HG03045 (cell line): Measurements from ENCODE around the gene PDGFB.

Source experiments
- ATAC-seq: cut with Tn5 transposase; IDR thresholded peaks from one replicate; pipeline ENCODE4 v1.9.1; 2021; ENCODE audit warnings: mild to moderate bottlenecking, moderate library complexity; ENCODE audit not compliant: unreplicated experiment

Gene PDGFB

DNA sequence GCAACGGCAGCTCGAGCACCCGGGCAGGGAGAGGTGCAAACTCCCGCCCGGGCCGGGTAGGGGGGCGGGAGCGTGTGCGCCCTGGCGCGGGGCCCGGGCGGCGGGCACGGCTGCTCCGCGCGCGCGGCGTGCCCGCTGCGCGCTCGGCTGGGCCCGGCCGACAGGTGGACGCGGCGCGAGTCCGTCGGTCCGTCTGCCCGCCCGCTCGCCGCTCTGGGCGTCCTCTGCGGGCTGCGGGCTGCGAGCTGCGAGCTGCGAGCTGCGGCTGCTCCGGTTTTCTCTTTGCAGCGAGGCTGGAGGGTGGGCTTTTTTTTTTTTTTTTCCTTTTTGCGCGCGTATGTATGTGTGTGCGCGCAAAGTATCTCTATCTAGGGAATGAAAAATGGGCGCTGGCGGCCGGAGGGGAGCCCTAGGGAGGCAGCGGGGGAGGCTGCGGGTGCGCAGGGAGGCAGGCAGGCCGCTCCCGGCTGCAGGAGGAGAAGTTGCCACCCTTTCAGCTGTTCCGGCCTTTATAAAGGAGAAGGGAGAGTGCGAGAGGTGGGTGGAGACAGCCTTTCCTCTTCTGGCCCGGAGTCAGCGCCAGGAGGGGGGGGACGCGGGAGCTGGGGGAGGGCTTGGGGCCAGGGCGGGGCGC is at the start of gene PDGFB:
TSS of gene PDGFB (minus strand) at position 487 of the 634 bp plus-strand sequence. CDS start 1,019 bp downstream, outside the sequence.
- no peak for ATAC-seq

DNA sequence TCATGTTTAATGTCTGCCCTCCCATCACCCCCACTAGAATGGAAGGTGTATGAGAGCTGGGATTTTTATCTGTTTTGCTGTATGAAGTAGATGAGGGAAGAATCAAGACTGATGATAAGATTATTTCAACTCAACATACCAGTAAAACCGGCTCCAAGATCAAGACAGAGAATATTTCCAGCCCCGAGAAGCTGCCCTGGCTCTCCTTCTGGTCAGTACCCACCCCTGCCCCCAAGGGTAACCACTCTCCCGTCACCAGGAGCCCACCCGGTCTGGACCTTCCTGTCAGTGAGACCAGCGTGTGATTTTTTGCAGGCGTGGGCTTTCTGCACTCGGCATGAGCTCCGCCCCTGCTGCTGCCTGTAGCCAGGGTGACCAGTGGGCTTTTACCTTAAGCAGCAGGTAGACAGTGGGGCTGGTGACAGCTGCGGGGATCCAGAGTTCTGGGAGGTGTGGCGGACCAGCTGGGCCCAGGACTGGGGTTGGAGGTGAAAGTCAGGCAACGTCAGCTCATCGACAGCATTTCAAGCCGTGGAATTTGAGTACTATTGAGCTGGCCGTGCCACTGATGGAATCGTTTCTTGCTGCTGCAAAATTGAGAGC is 49.1 kb upstream of the PDGFB start:
- no peak for ATAC-seq

DNA sequence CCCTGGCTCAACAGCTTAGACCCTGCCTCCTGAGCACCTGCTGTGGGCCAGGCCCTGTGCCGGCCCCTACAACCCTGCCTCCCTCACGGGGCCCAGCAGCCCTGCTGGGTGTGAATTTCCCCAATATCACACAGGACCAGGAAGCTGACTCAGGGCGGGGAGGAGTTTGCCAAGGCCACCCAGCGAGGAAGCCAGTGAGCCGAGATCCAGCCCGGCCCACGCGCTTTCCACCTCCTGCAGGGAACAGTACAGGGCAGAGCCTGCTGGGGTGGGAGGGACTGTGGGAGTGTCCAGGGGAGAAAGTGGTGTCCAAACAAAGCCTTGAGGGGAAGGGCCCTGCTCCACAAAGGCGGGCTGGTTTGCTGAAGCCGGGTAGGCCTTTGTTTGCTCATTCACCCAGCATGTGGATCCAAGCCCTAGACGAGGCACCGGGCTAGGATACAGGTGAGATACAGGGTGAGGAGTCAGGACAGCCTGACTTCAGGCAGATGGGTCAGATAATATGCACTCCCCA is 47.8 kb upstream of the PDGFB start:
- no peak for ATAC-seq

DNA sequence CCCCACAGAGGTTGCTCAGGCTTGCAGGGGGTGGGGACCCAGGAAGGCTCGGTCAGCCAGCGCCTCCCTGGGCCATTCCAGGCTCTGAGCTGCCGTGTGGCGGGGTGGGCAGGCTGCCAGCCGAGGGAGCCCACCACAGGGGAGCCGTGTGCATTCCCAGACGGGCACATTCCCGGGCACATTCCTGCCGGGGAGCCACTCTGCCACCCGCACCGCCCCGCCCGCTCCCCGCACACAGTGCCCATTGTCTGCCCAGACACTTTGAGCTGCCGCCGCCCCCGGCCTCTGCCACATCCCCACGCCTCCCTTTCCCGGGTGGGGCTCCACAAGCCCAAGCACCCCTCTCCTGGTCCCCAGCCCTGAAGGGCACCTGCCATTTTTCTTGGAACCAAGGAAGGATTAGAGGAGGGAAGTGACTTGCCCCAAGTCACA is 47.3 kb upstream of the PDGFB start:
- no peak for ATAC-seq

DNA sequence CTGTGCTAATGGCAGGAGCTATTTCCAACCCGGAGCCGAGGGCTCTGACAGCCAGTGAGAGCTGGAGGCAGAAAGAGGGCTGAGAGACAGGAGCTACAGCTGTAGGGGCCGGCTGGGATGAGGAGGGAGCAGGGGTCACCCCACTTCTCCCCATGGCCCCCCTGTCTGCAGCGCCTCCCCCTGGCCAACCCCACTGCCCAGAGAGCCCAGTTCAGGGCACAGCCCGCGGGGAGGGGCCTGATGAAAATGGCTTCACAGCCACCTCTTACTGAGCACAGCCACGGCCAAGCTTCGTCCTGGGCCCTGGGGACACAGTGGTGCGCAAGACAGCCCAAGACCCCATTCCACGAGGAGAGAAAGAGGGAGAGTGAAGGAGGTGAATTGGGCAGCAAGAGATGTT is 46.7 kb upstream of the PDGFB start:
- ATAC-seq = no peak

DNA sequence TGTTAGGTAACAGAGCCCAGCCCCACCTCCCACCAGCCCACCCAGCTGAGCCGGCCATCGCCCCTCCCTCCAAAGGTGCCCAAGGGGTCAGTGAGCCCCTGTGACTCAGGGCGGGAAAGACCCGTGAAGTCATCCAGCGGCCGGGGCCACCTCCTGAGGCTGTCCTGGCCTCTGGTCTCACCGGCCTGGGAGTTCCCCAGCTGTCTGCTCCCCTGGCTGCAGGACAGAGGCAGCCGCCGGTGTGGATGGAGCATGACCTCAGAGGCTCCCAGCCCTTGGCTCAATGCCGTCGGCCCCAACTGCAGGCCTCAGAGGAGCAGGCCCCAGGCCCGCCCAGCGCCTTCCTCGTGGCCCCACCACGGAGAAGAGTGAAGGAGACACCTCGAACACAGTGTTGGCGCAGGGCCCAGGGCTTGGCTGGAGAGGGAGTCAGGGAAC is 46.0 kb upstream of the PDGFB start:
- no peak for ATAC-seq

DNA sequence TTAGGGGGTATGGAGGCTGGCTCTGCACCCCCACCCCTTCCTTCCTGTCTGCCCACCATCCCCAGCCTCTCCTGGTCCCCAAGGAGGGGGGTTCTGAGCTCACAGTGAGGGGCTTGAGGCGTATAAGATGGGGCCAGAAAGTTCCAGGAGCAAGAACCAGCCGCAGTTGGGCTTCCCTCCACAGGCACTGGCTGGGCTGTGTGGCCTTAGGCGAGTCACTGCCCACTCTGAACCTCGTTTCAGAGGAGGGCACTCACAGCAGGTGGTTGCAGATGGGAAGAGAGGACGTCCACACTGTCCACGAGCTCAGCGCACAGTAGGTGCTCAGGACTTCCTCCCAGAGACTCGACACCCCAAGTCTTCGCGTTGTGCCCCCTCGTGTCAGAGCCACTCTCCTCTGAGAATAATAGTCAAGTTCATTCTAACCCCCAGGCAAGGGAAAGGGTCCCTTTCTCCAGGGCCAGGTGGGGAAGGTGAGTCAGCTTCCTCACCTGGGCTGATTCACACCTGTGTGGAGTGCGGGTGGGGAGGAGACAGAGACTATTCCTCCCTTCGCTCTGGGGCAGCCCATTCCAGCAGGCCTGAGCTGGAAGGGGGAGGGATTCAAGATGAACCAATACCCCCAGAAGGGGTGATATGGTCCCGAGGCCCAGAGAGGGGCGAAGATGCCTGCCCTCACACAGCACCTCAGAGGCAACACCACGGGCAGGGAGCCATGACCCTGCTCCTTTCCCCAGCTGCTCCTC is 45.4 kb upstream of the PDGFB start:
- ATAC-seq = no peak

DNA sequence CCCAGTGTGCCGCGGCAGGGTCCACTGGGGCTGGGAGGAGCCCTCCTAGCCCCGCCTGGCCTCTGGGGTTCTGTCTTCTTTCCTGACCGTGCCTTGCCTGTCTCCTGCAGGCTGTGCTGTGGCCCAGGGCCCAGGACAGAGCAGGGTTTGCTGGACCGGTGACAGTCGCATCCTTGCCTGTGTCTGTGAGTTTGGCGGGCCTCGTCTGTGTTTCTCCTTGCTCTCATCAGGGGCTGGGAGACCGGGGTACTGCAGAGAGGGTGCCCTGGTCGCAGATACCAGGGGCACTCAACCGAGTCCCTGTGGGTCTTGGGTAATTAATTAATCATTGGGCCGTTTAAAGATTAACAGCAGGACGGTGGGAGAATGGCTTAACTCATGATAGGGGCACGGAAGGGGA is 44.8 kb upstream of the PDGFB start:
- ATAC-seq = no peak

DNA sequence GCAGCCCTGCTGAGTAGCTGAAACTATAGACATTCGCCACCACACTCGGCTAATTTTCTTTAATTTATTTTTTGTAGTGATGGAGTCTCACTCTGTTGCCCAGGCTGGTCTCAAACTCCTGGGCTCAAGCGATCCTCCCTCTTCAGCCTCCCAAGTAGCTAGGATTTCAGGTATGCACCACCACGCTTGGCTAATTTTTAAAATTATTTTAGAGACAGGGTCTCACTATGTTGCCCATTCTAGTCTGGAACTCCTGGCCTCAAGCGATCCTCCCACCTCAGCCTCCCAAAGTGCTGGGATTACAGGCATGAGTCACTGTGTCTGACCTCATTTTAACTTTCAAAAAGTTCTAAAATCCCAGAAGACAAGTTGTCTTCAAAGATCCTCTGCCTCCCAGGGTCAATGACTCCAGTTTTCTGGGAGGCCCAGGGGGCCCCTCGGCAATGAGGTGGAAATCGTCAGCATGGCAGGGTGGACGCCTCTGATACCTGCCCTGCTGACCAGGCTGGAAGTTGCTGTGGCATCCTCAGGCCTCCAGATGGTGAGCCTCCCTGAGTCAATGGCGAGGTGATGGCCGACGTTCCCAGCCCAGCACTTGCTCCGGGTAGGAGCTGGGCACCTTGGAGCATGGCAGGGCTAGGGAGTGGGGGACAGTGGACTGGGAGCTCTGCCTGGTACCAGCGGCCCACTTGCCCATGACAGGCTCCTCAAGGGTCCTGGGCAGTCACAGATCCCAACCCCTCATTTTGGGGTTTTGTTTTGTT is 43.5 kb upstream of the PDGFB start:
- no peak for ATAC-seq

DNA sequence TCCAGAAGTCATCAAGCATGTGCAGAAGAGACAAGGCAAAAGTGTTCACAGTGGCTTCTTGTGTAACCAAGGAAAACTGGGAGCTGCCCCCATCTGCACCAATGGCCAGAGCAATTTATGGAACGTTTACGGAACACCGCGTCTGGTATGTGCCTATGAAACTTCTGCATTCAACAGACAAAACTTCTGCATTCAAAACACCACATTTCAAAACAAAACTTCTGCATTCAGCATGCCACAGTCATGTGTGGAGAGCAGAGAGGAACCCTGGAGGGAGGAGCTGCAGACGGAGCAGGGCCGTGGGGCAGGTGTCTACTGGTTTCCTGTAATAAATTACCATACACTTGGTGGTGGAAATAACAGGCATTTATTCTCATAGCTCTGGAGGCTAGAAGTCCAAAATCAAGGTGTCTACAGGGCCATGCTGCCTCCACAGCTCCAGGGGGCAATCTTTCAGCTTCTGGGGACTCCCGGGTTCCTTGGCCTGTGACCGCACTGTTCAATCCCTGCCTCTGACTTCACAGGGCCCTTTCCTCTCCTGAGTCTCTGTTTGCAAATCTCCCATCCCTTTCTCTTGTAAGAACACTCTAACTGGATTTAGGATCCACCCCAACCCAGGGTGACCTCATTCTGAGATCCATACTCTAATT is 42.4 kb upstream of the PDGFB start:
- ATAC-seq = no peak

DNA sequence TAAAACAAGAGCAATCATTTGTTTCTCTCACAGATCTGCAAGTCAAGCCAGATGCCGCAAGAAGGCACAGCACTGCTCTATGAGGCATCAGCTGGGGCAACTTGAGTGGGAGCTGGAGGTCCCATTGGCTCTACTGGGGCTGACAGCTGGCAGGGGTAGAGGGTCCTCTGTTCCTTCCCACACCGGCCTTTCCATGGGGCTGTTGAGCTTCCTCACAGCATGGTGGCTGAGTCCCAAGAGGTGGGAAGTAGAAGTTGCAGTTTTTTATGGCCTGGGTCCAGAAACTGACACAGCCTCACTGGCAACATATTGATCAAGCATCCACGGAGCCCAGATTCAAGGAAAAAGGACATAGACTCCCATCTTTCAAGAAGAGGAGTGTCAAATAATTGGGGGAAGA is 40.2 kb upstream of the PDGFB start:
- no peak for ATAC-seq

DNA sequence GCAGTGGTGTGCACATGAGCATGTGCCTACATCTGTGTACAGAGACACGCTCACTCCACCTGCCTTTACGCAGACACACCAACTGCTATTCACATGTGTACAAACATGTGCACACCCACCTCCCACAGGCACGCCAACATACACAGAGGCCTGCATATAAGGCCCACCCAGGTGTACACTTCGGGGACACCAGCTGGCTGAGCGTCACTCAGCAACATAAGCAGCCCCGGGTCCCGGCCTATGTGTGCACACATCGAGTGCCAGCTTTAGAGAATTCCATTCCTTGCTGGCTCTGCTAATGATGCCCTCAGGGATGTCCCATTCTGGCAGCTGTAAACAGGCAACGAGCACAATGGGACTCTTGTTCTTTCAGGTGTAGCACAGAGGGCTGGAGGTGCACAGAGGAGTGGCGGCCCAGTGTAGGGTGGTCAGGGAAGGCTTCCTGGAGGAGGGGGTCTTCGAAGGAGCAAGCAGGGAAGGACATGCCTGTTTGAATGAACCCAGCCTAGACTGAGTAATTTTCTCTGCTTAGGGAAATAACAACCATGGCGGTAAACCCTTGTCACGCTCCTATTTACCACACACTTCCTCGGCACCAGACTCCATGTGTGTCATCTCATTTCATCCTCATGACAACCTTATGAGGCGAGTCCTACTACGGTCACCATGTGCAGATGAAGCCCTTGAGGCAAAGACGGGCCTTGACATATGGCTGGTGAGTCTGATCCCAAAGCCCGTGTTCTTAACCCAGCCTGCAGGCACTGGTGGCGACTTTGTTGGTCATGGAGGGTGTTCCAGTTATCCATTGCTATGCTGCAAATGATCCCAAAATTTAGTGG is 39.6 kb upstream of the PDGFB start:
- no peak for ATAC-seq

DNA sequence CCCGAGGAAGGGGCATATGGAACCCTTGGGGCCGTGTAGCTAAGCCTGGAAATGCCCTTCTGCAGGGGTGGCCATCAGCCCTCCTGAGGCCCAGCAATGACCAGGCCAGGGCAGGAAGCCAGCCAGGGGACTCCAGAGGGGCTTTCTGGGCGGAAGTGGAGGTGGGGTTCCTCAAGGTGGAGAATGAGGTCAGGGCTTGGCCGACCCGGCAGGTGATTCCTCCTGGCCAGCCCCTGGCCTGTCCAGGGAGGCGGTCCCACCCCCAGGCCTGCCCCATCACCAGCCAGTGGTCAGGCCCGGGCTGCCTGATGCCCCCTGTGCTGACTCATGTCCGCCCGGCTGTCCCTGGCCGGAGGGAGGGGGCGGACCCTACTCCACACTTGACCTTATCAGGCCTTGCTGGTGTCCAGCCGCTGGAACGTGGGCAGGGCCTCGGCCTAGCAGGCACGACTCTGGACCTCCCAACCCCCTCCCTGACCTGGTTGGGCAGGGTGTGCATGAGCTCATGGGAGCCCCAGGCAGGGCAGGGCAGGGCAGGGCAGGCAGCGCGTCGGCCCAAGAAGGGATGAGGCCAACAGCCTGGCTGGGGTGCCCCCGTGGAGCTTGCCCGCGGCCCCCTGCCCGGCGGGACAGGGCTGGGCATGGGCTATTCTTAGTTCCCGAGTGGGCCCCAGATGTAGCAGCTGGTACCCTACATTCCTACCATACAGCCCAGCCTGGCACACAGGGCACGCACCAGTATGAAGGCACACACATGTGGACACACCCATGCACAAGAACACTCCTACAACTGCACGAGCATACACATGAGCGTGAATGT is 38.8 kb upstream of the PDGFB start:
- no peak for ATAC-seq

DNA sequence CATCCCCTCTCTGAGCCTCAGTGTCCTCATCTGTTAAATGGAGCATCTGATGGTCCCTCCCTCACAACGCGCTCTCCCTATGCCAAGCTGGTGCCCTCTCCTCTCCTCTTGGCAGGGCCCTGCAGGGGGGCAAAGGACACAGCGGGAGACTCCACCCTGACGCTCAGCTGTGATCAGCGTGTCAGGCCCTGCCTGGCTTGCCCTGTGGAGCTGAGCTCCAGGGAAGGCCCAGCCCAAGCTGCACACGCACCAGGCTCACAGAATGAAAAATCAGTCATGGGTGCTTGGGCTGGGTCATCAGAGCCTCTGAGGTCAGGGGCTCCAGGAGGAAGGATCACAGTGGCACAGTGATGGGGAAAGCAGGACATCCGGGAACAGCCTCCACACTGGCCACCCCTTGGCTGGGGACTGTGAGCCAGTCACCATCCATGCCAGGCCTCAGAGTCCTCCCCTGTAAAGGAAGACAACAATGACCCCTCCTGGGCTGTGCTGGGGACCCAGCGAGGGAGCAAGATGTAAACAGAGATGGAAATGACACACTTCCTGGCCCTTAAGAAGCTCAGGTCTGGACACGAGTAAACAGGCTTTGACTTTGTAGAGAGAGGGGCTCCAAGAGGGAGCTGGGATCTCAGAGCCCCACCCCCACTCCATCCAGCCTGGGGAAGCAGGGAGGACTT is 38.0 kb upstream of the PDGFB start:
- ATAC-seq = no peak

DNA sequence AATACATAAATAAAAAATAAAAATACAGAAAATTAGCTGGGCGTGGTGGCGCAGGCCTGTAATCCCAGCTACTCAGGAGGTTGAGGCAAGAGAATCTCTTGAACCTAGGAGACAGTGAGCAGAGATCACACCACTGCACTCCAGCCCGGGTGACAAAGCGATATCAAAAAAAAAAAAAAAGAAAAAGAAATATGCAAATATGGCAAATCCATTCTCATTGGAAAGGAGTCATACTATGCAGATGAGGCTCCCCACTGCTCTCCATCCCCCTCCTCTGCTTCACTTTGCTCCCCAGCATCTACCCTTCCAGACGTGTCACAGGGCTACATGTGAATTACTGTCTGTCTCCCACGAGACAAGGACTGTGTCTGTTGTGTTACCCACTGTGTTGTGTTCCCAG is 36.3 kb upstream of the PDGFB start:
- no peak for ATAC-seq

DNA sequence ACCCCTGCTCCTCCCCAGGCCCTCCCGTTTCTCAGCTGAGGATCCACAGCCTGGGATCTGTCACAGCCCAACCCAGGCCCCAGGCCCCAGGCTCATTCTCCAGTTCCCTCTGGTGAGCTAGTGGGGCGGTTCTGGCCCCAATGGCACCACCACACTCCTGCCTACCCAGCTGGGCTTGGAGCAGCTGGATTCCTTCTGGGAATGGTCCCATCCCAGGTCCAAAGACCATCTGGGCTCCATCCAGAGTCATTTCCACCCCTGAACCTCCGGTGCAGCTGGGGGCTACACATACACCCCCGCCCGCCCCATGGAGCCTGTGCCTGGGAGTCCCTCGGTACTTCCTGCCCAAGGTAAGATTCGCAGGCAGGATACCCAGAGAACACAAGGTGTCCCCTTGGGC is 35.5 kb upstream of the PDGFB start:
- no peak for ATAC-seq

DNA sequence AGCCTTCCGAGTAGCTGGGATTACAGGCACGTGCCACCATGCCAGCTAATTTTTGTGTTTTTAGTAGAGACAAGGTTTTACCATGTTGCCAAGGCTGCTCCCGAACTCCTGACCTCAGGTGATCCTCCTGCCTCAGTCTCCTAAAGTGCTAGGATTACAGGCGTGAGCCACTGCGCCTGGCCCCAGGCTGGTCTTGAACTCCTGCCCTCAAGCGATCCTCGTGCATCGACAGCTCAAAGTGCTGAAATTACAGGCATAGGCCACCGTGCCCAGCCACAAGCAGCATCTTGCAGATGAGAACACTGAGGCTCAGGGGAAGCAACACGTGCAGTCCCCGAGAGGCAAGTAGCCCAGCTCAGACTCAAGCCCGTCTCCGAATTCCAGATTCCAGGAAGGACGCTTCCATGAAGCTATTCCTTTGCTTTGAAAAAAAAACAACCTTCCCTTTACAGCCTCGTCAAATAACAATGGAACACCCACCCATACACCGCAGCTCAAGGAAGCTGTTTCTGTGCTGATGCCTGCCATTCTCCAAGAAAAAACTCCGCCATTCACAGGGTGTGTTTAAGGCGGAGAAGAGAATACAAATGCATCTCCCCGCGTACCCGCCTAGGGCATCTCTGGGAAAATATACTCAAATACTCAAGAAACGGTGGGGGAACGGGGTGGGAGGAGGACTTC is 34.5 kb upstream of the PDGFB start:
- no peak for ATAC-seq

DNA sequence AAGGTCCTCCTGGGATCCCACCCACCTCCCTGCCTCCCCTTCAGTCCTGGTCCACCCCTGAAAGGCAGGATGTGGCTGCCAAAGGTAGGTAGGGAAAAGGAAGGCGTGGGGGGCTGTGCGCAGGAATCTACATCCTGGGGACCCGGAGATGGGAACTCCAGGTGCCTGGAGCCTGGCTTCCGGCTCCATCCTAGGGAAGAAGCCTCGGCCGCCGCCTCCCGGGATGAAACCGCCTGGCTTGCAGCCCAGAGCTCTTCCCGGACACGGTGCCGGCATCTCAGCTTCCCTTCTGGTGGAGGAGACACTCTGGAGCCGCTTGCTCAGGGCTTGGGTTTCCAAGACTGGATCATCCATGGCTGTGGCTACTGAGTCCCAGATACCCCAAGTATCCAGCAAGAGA is 33.3 kb upstream of the PDGFB start:
- no peak for ATAC-seq
